GM18867 (cell line): ENCODE results near the gene CDY2B.
"Not testable (repeated sequence)": the region's sequence is repeated elsewhere in the genome, so short reads cannot be mapped to it uniquely, and the experiment has no call there.

Experiments used
- ATAC-seq: cut with Tn5 transposase; IDR thresholded peaks from one replicate; pipeline ENCODE4 v1.9.1; 2021; ENCODE audit warnings: mild to moderate bottlenecking, moderate library complexity; ENCODE audit not compliant: unreplicated experiment

Gene CDY2B

GRCh38 chrY:17880120-17880519 lies at the start of gene CDY2B:
TSS of gene CDY2B (minus strand) at chrY:17880220. CDS start at chrY:17879892, 328 bp downstream.
- not testable (repeated sequence) for ATAC-seq

- ATAC-seq: not testable (repeated sequence)
These were observed 28.0 kb upstream of the CDY2B start for GRCh38 chrY:17908009-17908408.

GRCh38 chrY:17907351-17907750 lies 27.3 kb upstream of the CDY2B start:
- ATAC-seq: not testable (repeated sequence)

GRCh38 chrY:17881697-17882096 lies 1.7 kb upstream of the CDY2B start:
- not testable (repeated sequence) for ATAC-seq

GRCh38 chrY:17876767-17877166 lies 3.3 kb downstream of the CDY2B start:
- ATAC-seq: not testable (repeated sequence)

GRCh38 chrY:17875401-17875800 lies 4.6 kb downstream of the CDY2B start:
- ATAC-seq: not testable (repeated sequence)

GRCh38 chrY:17871194-17871903 lies 8.7 kb downstream of the CDY2B start:
- ATAC-seq: not testable (repeated sequence)

- ATAC-seq: not testable (repeated sequence)
These were observed 9.3 kb downstream of the CDY2B start for GRCh38 chrY:17870737-17871136.

GRCh38 chrY:17867850-17868249 lies 12.2 kb downstream of the CDY2B start:
- not testable (repeated sequence) for ATAC-seq

GRCh38 chrY:17860634-17861033 lies 19.4 kb downstream of the CDY2B start:
- ATAC-seq: not testable (repeated sequence)

GRCh38 chrY:17856963-17857848 lies 22.8 kb downstream of the CDY2B start:
- not testable (repeated sequence) for ATAC-seq

- ATAC-seq: not testable (repeated sequence)
These were observed 23.5 kb downstream of the CDY2B start for GRCh38 chrY:17856508-17856907.

- not testable (repeated sequence) for ATAC-seq
These were observed 30.9 kb downstream of the CDY2B start for GRCh38 chrY:17849131-17849530.

- ATAC-seq: not testable (repeated sequence)
These were observed 47.9 kb downstream of the CDY2B start for GRCh38 chrY:17832149-17832548.
